ENCODE data around the gene DRC7. TPM values are rescaled to one million over a fixed set of nuclear protein-coding genes. Genes with fewer than 3 reads are reported as not detected.
A peak's percentile ranks its signal among the peaks of the same experiment; 100 is the strongest.
"Not testable (repeated sequence)": the region's sequence is repeated elsewhere in the genome, so short reads cannot be mapped to it uniquely, and the experiment has no call there.

The DRC7 gene
- total RNA-seq, 1 donor from 2014 or later: under 0.01 TPM

- DNase-seq (ENCODE audit: low spot score in 2 of 2): no peak
- FAIRE-seq: no peak
Observed at GRCh38 chr16:57708168-57708567, 13.6 kb downstream of the DRC7 start.

GRCh38 chr16:57709663-57710062 is 15.1 kb downstream of the DRC7 start:
- DNase-seq (ENCODE audit: low spot score in 2 of 2) (no peak), FAIRE-seq (no peak)

GRCh38 chr16:57711346-57711745 is 16.7 kb downstream of the DRC7 start:
- no peak for FAIRE-seq
- DNase-seq (ENCODE audit: low spot score in 2 of 2): no peak

GRCh38 chr16:57711993-57712392 is 17.4 kb downstream of the DRC7 start:
- DNase-seq (ENCODE audit: low spot score in 2 of 2) (no peak), FAIRE-seq (no peak)

GRCh38 chr16:57712569-57712968 is 18.0 kb downstream of the DRC7 start:
- FAIRE-seq; DNase-seq (ENCODE audit: low spot score in 2 of 2): not testable (repeated sequence)

GRCh38 chr16:57713596-57713995 is 19.0 kb downstream of the DRC7 start:
- no peak for FAIRE-seq
- no peak for DNase-seq (ENCODE audit: low spot score in 2 of 2)

- no peak for FAIRE-seq
- no peak for DNase-seq (ENCODE audit: low spot score in 2 of 2)
Observed at GRCh38 chr16:57714047-57714446, 19.4 kb downstream of the DRC7 start.

- FAIRE-seq: no peak
- DNase-seq (ENCODE audit: low spot score in 2 of 2): peak in 1 of 2 donors; percentile 57
Observed at GRCh38 chr16:57720142-57720575, 25.6 kb downstream of the DRC7 start.

- FAIRE-seq (no peak), DNase-seq (ENCODE audit: low spot score in 2 of 2) (no peak)
Observed at GRCh38 chr16:57721356-57722209, 27.0 kb downstream of the DRC7 start.

- FAIRE-seq: no peak
- DNase-seq (ENCODE audit: low spot score in 2 of 2): no peak
Observed at GRCh38 chr16:57722210-57722499, 27.5 kb downstream of the DRC7 start.

- no peak for FAIRE-seq
- DNase-seq (ENCODE audit: low spot score in 2 of 2): no peak
Observed at GRCh38 chr16:57722651-57723050, 28.0 kb downstream of the DRC7 start.

GRCh38 chr16:57723170-57723569 is 28.6 kb downstream of the DRC7 start:
- no peak for FAIRE-seq
- no peak for DNase-seq (ENCODE audit: low spot score in 2 of 2)

- FAIRE-seq (no peak), DNase-seq (ENCODE audit: low spot score in 2 of 2) (no peak)
Observed at GRCh38 chr16:57724531-57724930, 29.9 kb downstream of the DRC7 start.

GRCh38 chr16:57725151-57725550 is 30.5 kb downstream of the DRC7 start:
- FAIRE-seq (no peak), DNase-seq (ENCODE audit: low spot score in 2 of 2) (no peak)

GRCh38 chr16:57725554-57725953 is 30.9 kb downstream of the DRC7 start:
- FAIRE-seq (no peak), DNase-seq (ENCODE audit: low spot score in 2 of 2) (no peak)

- no peak for FAIRE-seq
Observed at GRCh38 chr16:57725976-57726375, 31.4 kb downstream of the DRC7 start.

GRCh38 chr16:57726433-57726947 is 31.9 kb downstream of the DRC7 start:
- DNase-seq (ENCODE audit: low spot score in 2 of 2) (no peak), FAIRE-seq (no peak)

More at GRCh38 chr16:57725976-57726375, 31.4 kb downstream of the DRC7 start:
- DNase-seq (ENCODE audit: low spot score in 2 of 2): no peak

GRCh38 chr16:57727610-57728009 is 33.0 kb downstream of the DRC7 start:
- DNase-seq (ENCODE audit: low spot score in 2 of 2): no peak
- no peak for FAIRE-seq

GRCh38 chr16:57728336-57729181 is 34.0 kb downstream of the DRC7 start:
- no peak for DNase-seq (ENCODE audit: low spot score in 2 of 2)
- no peak for FAIRE-seq

- DNase-seq (ENCODE audit: low spot score in 2 of 2) (no peak), FAIRE-seq (no peak)
Observed at GRCh38 chr16:57729182-57729484, 34.5 kb downstream of the DRC7 start.

GRCh38 chr16:57729852-57730251 is 35.2 kb downstream of the DRC7 start:
- FAIRE-seq; DNase-seq (ENCODE audit: low spot score in 2 of 2): not testable (repeated sequence)

Measured in frontal cortex (tissue), 4 donors.